ENCODE data around the gene UPF3A.
"Not testable (repeated sequence)": the region's sequence is repeated elsewhere in the genome, so short reads cannot be mapped to it uniquely, and the experiment has no call there.

The UPF3A gene

GRCh38 chr13:114309806-114310410 is 28.5 kb downstream of the UPF3A start:
- DNase-seq = no peak

GRCh38 chr13:114310956-114311355 is 29.6 kb downstream of the UPF3A start:
- DNase-seq = no peak

- DNase-seq = no peak
These were observed 30.0 kb downstream of the UPF3A start for GRCh38 chr13:114311387-114311786.

- DNase-seq = no peak
These were observed 30.5 kb downstream of the UPF3A start for GRCh38 chr13:114311908-114312307.

GRCh38 chr13:114313061-114313860 is 31.9 kb downstream of the UPF3A start:
- DNase-seq = no peak

- peak; percentile 97 for DNase-seq
These were observed 32.9 kb downstream of the UPF3A start, which contains the start of gene CHAMP1 for GRCh38 chr13:114314074-114314912. Gene CHAMP1 (plus strand): TSS chr13:114314503. CDS start chr13:114323843, 9,340 bp downstream.

GRCh38 chr13:114315074-114315785 is 33.8 kb downstream of the UPF3A start:
- no peak for DNase-seq

- DNase-seq = no peak
These were observed 37.2 kb downstream of the UPF3A start for GRCh38 chr13:114318624-114319023.

- DNase-seq = no peak
These were observed 38.1 kb downstream of the UPF3A start for GRCh38 chr13:114319441-114319913.

GRCh38 chr13:114320065-114320464 is 38.7 kb downstream of the UPF3A start:
- DNase-seq = no peak

GRCh38 chr13:114321256-114321655 is 39.9 kb downstream of the UPF3A start:
- DNase-seq = no peak

- DNase-seq = no peak
These were observed 41.9 kb downstream of the UPF3A start for GRCh38 chr13:114323349-114323748.

- DNase-seq = no peak
These were observed 42.9 kb downstream of the UPF3A start for GRCh38 chr13:114324334-114324733.

- DNase-seq = no peak
These were observed 44.3 kb downstream of the UPF3A start for GRCh38 chr13:114325729-114326128.

- DNase-seq = no peak
These were observed 46.6 kb downstream of the UPF3A start for GRCh38 chr13:114328034-114328433.

- DNase-seq = no peak
These were observed 47.2 kb downstream of the UPF3A start for GRCh38 chr13:114328595-114328994.

GRCh38 chr13:114330086-114330485 is 48.7 kb downstream of the UPF3A start:
- DNase-seq = no peak

- not testable (repeated sequence) for DNase-seq
These were observed 52.5 kb downstream of the UPF3A start for GRCh38 chr13:114333881-114334280.

- no peak for DNase-seq
These were observed 53.1 kb downstream of the UPF3A start for GRCh38 chr13:114334305-114335053.

- DNase-seq = not testable (repeated sequence)
These were observed 55.1 kb downstream of the UPF3A start for GRCh38 chr13:114336457-114336856.

GRCh38 chr13:114338959-114339358 is 57.6 kb downstream of the UPF3A start:
- no peak for DNase-seq
